Measurements from ENCODE around the gene CPAMD8.

DNA sequence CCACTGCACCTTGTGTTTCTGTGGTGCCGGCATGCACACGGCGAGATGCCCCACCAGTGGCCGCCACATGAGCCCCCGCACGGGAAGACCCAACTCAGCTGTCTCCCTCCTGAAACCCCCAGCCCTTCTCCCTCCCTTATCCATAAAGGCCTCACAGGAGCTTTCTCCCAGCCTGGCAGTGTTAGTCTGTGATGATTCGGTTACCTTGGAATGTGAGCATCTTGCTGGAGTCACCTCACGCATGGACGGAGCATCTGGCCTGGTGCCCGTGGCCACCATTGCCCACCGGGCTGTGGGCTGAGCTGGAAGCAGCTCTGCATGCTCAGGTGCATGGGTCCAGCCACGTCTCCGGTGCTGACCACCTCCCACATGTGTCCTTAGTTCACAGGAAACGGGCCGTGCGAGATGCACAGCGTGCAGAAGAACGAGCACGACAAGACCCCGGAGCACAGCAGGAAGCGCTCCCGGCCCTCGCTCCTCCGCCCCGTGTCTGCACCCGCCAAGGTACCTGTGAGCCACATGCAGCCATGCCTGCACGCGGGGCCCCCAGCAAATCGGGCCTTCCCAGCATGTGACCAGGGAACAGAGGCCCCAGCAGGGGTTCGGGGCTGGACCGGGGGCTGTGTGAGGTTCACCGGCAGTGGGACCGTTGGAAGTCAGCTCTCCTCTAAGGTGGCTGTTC, 175.4 kb downstream of the CPAMD8 start:
- TF ChIP-seq EZH2 (IDR thresholded peaks at IDR 0.05; ENCODE audit: low read length, missing control alignments) (no peak), CTCF (conservative IDR thresholded peaks at IDR 0.05 in 1 of 2, IDR thresholded peaks at IDR 0.05 in 1 of 2; ENCODE audit: low read depth in 1 of 2, low read length in 2 of 2) (no peak)

Measured in fibroblast of lung (primary cell).